GM19452 (cell line): ENCODE results near the gene FLT3LG.

Experiments
- ATAC-seq: cut with Tn5 transposase; IDR thresholded peaks from one replicate; pipeline ENCODE4 v1.9.1; 2021; ENCODE audit not compliant: unreplicated experiment

FLT3LG gene

DNA sequence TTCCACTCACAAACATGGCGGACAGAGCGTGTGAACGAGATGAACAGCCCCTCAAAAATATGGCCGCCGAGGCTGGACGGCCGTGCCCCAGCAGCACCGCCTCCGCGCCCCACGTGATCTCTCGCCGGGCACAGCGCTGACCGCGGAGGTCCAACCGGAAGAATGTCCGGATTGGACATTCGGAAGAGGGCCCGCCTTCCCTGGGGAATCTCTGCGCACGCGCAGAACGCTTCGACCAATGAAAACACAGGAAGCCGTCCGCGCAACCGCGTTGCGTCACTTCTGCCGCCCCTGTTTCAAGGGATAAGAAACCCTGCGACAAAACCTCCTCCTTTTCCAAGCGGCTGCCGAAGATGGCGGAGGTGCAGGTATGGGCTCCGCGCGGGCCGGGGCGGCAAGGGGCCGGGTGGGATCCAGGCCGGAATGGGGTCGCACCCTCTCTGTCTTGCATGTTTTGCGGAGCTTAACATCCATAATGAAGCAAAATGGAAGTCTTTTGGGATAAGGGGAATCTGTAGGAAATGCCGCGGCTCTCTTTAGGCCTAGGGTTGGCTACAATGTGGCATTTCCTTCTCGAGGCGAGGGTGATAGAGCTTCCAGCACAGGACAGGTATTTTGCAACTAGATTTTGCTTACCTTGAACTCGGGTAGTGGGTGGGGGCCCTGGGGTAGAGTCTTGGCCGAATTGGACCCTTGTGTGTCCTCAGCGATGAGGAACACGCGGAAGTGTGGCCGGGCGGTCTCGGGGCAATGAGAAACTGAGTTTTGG, 13.4 kb downstream of the FLT3LG start, which contains the start of gene RPL13A:
RPL13A (plus strand) TSS at position 332 of the 769 bp plus-strand sequence; CDS start at position 354, 22 bp downstream.
- ATAC-seq: peak; percentile 87

GRCh38 chr19:49488046-49488862, 14.2 kb downstream of the FLT3LG start:
- ATAC-seq: no peak

DNA sequence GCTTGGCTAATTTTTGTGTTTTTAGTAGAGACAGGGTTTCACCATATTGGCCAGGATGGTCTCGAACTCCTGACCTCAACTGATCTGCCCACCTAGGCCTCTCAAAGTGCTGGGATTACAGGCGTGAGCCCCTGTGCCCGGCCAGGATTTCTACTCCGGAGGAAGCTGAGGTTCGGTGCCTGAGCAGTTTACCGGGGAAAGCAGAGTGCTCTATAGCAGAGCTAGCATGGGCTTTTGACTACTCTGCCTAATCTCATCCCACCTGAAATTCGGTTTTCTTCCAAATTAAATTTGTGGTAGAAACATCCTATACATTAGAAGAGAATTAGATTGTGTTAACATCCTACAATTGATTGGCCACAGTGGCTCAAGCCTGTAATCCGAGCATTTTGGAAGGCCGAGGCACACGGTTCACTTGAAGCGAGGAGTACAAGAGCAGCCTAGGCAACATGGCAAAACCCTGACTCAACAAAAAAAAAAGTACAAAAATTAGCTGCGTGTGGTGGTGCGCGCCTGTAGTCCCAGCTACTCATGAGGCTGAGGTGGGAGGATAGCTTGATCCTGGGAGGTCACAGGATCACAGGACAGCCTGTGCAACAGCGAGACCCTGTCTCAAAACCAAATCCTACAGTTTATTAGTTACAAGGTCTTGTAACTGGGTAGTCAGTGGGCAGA, 15.0 kb downstream of the FLT3LG start:
- no peak for ATAC-seq

DNA sequence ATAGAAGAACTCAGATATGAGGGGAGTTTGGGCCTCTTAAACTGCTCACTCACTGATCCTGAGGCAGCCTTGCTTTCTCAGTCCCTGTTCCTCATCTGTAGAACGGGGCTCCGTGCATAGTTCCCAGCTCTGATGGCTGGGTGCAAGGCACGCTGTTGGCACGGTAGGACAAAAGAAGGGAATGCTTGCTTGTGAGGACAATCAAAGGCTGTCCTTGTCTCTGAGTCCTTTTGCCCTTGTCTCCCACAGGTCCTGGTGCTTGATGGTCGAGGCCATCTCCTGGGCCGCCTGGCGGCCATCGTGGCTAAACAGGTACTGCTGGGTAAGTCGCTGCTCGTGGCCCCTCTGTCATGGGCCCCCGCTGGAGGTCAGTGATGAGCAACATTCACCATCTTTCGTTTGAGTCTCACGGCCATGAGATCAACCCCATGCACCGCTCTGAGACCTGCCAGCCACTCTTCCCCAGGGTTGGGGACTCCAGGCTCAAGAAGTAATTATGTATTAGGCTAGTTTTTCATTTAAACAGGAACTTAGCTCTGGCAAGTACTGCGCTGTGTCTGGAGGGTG, 15.7 kb downstream of the FLT3LG start:
- ATAC-seq: no peak

- ATAC-seq: no peak
Observed at GRCh38 chr19:49490287-49491029, 16.4 kb downstream of the FLT3LG start.

DNA sequence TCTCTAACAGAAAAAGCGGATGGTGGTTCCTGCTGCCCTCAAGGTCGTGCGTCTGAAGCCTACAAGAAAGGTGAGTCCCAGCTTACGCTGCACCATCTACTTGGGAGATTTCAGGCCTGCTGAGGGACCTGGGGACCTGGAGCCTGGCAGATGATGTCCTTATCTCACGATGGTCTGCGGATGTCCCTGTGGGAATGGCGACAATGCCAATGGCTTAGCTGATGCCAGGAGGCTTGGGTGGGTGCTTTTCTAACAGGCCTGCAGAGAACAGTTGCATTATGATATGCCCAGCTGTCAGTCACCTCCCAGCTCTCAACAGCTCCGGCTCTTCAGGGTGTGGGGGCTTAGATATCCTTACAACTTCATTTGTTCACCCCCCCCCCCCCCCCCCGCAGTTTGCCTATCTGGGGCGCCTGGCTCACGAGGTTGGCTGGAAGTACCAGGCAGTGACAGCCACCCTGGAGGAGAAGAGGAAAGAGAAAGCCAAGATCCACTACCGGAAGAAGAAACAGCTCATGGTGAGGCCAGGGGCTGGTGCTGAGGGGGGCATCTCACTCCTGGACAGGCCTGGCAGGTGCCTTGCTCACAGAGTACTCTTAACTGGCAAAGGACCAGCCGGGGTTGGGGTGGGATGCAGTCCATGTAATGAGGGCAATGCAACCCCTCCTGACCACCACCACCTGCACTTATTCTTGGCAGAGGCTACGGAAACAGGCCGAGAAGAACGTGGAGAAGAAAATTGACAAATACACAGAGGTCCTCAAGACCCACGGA, 17.2 kb downstream of the FLT3LG start:
- no peak for ATAC-seq

- ATAC-seq: no peak
Observed at GRCh38 chr19:49491804-49492572, 18.0 kb downstream of the FLT3LG start.

DNA sequence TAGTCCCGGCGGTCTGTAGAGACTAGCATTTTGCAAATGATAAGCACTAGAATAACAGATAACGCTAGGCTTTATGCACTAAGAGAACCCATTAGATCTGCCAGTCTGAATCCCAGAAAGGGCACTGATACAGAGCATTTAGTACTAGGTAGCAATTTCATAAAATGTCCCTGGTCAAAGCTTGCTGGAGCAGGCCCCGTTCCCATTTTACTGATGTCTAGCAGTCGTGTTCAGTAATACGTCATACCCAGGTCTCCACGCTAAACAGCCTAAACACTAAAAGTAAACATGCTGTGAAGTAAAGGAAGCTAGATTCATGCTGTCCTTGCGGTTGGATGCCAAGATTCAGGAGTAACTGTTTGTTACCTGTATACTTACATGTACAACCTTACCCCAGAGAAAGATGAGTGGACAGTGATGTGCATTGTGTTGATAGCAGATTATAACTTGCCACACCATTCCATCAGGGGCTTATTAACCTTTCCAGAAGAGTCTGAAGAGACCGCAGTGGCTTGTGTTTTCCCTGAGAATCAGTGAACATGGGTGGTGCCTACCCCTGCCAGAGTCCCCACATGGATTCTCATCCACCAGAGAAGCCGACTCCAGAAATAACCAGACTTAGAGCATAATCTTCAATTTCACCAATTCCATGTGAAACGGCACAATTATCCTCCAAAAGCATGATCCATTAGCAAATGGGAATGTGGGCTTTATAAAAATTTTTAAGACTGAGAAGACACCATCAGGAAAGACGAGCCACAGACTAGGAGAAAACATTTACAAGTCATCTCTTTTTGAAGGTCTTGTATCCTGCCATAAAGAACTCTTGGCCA, 18.8 kb downstream of the FLT3LG start:
- ATAC-seq: no peak

- ATAC-seq: no peak
Observed at GRCh38 chr19:49496574-49497008, 22.6 kb downstream of the FLT3LG start.

DNA sequence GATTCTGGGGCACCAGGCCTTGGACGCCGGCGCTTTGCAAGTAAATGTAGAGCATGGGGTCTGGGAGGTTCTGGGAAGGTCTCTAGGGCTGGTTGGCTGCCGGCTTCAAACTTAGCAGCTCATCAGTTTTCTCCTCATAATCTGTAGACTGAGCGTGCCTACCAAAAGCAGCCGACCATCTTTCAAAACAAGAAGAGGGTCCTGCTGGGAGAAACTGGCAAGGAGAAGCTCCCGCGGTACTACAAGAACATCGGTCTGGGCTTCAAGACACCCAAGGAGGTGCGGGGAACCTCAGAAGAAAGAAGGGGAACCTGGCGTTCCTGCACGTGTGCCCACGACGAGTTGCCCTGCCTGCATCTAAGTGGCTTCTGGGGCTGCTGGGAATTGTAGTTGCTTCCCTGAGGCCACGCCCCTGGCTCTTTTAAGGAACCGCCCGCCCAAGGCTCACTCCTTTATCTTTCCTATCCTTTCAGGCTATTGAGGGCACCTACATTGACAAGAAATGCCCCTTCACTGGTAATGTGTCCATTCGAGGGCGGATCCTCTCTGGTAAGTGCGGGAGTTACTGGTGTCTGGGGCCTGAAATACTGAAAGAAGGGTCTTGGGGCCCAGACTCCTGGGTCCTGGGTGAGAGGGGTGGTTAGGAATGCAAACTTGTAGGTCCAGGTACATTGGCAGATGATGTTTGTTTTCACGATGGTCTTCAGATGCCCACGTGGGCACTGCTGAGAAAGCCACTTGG, 23.2 kb downstream of the FLT3LG start:
- ATAC-seq: no peak

DNA sequence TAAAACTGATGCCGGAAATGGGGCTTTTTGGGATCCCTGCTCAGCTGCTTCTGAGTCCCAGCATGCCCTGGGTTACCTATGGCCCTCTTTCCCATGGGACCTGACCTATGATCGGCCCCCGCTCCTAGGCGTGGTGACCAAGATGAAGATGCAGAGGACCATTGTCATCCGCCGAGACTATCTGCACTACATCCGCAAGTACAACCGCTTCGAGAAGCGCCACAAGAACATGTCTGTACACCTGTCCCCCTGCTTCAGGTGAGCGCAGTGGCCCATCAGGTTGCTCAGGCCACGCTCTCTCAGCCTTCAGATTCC, 23.7 kb downstream of the FLT3LG start:
- ATAC-seq: no peak

DNA sequence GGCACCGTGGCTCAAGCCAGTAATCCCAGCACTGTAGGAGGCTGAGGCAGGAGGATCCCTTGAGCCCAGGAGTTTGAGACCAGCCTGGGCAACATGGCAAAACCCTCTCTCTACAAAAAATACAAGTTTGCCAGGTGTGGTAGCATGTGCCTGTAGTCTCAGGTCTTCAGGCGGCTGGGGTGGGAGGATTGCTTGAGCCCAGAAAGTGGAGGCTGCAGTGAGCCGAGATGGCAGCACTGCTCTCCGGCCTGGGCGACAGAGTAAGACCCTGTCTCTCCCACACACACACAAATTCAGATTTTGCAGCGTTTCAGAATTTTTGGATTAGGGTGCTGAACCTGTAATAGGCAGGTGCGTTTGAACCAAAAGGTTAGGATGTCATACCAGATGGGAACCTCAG, 24.5 kb downstream of the FLT3LG start:
- ATAC-seq: no peak

- ATAC-seq: no peak
Observed at GRCh38 chr19:49499030-49499670, 25.1 kb downstream of the FLT3LG start.

DNA sequence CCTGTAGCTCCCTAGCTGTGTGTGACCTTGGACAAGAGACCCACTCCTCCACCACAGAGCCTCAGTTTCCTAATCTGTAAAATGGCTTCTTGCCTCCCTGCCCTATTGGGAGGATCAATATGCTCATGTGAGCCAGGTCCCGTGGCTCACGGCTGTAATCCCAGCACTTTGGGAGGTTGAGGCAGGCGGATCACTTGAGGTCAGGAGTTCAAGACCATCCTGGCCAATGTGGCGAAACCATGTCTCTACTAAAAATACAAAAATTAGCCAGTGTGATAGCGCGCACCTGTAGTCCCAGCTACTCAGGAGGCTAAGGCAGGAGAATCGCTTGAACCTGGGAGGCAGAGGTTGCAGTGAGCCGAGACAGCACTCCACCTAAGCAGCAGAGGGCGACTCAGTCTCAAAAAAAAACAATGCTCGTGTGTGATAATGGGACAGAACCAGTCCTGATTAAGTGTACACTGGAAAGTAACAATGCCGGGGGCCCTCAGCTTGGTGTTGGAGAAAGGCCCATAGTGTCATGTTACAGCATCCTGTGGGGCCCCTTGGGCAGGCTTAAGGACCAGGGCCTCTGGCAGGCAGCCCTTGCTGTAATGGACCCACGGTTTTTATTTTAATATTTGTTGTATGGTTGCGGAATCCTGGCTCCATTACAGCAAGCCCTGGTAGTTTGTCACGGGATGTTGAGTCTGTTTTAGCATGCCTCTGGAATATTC, 29.0 kb downstream of the FLT3LG start:
- no peak for ATAC-seq

DNA sequence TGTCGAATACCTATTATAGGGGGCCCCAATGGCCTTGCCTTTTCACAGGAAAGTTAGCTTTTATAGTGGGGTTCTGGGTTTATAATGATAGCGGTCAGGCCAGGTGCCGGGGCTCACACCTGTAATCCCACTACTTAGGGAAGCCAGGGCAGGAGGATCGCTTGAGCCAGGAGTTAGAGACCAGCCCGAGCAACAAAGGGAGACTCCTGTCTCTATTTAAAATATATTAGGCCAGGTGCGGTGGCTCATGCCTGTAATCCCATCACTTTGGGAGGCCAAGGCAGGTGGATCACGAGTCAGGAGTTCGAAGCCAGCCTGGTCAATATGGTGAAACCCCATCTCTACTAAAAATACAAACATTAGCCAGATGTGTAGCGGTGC, 29.6 kb downstream of the FLT3LG start:
- ATAC-seq: no peak

DNA sequence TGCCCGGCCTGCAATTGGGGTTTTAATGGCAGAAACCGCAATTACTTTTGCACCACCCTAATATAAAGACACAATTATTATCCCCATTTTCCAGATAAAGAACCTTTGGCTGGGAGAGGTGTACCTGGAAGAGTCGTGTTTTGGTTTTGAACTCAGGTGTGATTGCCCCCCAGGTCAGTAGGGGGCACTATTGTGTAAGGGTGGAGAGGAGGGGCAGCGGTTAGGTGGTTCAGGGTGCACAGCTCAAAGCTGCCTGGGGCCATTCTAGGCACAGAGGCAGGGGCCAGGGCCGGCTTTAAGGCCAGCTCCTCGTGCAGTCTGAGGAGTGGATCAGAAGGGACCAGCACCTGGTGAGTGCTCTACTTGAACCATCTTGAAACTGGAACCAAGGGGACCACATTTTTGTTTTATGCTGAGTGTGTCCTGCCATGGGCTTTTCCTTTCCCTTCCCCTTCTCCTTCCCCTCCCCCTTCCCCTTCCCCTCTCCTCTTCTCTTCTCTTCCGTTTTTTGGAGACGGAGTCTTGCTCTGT, 32.6 kb downstream of the FLT3LG start:
- ATAC-seq: no peak
